Kidney glomerular epithelial cell (primary cell): ENCODE results near the gene LCP2.
A peak's percentile ranks its signal among the peaks of the same experiment; 100 is the strongest.
"Not testable (repeated sequence)": the region's sequence is repeated elsewhere in the genome, so short reads cannot be mapped to it uniquely, and the experiment has no call there.

Experiments
- DNase-seq: peaks from one replicate; lab custom pipeline; 2025; lab: John Stamatoyannopoulos, UW

The LCP2 gene

DNA sequence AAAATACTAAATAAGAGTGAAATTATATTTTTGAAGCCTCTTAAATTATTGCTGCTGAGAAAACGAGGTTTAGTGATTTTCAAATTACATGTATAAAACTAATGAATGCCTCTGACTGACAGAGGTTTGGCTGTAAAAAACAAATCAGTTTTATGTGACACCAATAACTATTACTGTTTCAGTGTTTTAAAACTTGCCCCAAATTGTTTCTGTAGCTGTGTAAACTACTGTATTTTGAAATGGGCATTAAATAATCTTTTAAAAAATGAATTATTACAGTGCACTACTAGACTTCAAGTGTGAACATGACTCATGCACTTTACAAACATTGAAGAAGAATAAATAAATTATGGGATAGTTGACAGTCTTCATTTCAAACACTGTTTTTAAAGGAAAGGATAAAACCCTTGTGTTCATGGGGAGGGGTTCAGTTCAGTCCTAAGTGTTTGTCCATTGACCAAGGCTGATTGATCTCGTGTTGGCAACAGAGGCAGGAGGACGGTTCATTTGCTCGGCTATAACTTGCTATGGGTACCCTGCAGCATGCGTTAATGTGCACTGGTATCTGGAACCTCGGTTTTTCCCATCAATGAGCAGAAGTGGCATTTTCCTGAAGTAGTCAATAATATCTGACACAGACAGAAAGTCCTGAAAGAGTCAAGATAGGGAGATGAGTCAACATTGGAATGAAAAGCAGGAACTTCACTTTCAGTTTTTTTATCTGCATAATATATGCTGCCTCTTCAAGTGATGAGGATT lies 49.2 kb downstream of the LCP2 start:
- DNase-seq: no peak

DNA sequence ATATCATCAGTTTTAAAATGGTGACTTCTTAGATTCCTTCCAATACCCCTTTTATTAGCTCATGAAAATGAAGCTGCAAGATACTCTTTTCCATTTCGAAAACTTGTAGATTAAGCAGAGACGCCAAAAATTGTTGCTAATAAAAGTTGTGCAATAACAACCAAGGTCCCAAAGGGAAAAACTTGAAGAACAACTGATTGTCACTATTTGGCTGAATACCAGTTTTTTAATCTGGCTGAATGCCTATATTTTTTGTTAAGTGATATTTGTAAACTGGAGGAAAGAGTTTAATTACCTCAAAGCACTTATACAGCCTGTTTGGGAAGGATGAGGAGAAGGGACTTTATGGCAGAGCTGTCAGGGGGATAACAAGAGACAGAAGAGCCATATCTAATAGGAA lies 50.2 kb downstream of the LCP2 start:
- no peak for DNase-seq

- no peak for DNase-seq
Observed at GRCh38 chr5:170246126-170246870, 51.3 kb downstream of the LCP2 start.

GRCh38 chr5:170245436-170245835 lies 52.1 kb downstream of the LCP2 start:
- not testable (repeated sequence) for DNase-seq

DNA sequence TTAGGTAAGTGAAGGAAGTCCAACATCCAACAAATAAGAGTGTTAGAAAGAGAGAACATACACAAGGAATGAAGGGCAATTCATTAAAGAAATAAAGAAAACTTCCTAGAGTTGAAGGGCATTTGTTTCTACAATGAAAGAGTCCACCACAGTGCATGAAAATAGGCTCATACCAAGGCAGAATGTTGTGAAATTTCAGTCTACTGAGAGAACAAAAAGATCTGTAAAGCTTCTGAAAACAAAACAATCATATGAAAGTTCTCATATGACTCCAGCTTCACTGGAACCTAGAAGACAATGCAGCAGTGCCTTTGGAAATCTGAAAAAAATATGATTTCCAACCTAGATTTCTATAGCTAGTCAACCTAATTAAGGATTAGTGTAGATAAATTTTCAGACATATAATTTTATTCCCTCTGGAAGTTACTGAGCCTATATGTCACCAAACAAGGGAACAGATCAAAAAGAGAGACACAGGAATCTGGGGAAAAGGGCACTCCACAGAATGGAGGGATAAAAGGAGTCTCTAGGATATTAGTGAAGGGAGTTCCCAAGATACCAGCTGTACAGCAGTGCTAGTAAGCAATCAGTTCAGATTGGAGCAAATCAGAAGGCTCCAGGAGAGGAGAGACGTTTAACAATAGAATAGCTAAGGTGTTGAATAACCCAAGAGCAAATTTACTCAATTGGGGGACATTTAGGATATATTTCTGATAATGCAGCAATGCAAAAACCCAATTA lies 59.0 kb downstream of the LCP2 start:
- DNase-seq: no peak

GRCh38 chr5:170235876-170236864 lies 61.4 kb downstream of the LCP2 start:
- no peak for DNase-seq

DNA sequence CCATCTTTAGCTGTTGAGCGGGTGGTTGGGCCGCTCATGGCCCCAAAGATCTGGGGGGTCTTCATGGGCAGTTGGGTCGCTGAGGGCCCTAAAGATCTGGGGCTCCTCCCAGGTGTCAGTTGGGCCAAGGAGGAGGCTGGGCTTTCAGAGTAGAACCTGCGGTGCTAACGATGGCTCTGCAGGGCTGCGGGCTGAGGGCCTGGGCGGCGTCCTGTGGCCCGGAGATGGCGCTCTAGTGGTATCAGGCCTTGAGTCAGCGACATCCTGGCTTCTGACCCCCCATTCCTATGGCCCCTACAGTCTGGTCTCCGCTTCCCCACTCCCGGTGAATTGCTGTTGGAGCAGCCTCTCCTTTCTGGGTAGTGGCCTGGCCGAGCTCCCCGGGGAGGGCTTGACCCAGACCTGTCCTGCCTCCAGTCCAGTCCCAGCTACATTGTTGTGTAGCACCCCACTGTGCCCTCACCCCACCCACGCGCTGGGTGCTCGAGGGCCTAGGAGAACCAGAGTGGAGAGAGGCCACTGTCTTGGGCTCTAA lies 64.2 kb downstream of the LCP2 start:
- DNase-seq: no peak

DNA sequence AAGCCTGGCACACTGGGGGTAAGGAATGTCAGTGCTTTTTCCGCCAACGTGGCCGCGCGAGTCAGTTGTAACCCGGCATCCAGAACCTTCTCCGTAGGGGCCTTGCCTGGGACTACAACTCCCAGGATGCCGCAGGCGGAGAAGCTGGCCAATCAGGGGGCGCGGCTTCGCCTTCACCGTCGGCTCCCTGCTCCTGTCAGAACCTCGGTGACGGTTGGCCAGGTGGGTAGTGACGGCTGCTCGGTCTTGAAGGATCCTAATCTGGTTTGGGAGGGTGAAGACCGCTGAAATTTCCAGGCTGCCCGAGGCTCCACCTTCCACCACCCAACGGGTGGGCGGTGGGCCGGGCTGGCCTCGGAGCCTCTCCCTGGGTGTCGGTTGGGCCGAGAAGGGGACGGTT lies 64.8 kb downstream of the LCP2 start, which contains the start of gene C5orf58:
TSS of gene C5orf58 (plus strand) at position 200 of the 400 bp plus-strand sequence. CDS start 1,992 bp downstream, outside the sequence.
- no peak for DNase-seq

DNA sequence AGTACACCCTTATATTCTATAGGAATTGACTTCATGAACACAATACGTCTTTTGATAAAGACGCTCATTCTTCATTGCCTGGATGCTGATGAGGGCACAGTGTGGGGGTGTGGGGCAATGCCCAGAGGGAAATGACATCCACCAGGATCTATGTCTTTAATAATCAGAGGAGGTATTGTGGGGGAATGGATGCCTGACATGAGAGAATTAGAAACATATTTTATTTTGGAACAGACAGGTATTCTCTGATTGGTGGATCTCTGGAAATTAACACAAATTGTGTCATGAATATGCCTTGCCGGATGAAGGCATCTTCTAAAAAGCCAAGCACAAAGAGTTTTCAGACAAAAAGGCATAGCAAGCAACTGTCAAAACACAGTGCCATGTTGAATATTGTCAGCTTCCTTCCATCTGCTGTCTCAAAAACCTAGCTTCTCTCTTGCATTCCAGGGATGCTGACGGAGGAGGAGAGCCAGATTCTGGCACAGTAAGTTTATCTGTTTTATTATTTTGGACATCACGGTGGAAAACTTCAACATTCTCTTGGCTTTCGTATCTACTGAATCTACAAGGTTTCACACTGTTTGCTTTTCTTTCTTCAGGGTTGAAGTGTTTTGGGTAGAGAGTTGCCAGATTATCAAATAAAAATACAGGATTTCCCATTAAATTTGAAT lies 68.7 kb downstream of the LCP2 start:
- no peak for DNase-seq

GRCh38 chr5:170226661-170227060 lies 70.9 kb downstream of the LCP2 start:
- DNase-seq: no peak

GRCh38 chr5:170226129-170226615 lies 71.4 kb downstream of the LCP2 start:
- DNase-seq: no peak

- peak; percentile 38 for DNase-seq
Observed at GRCh38 chr5:170225326-170226128, 72.0 kb downstream of the LCP2 start.

GRCh38 chr5:170223906-170224305 lies 73.7 kb downstream of the LCP2 start:
- no peak for DNase-seq

DNA sequence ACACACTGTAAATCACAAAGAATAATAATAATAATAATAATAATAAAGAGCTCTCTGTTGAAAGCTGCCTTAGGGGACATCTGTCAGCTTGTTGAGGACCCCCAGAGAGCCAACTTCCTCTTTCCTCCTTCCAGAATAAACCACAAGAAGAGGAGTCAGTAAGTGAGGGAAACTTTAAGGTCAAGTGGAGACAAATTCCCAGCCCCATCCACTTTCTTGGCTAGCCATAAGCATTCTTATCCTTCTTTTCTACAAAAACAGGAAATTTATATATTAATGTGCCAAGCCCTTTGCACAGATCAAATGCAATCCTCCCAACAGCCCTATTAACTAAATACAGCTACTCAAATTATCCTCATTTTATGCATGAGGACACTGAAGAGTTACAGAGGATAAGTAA lies 74.2 kb downstream of the LCP2 start:
- DNase-seq: no peak

DNA sequence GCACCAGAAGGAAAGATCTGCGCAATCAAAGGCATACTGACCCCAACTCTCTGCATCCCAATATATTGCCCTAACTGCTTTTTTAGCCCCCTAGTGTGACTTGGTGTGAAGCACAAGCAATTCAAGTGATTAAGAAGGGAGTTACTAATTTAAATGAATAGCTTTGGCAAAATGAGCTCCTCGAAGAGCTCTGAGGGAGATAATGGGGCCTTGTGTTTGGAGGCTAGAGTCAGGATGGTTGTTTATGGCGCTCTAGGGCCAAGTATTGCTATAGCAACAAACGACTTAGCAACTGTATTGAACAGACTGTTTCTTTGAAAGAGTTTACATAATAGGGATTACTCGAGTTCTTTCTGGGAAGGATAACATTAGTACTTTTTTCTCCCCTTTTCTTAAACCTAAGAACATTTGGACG lies 76.2 kb downstream of the LCP2 start:
- DNase-seq: no peak

- no peak for DNase-seq
Observed at GRCh38 chr5:170220191-170220590, 77.4 kb downstream of the LCP2 start.

- DNase-seq: peak; percentile 71
Observed at GRCh38 chr5:170219615-170220014, 78.0 kb downstream of the LCP2 start.

GRCh38 chr5:170218726-170219125 lies 78.9 kb downstream of the LCP2 start:
- DNase-seq: no peak

- DNase-seq: no peak
Observed at GRCh38 chr5:170217831-170218230, 79.7 kb downstream of the LCP2 start.
